Lower leg skin (tissue), 3 donors: ENCODE measurements around the gene RALGAPA1.

Experiments used
- POLR2A ChIP-seq, 2 donors: fragments of 450-650 bp; IDR thresholded peaks; one replicate each; pipeline ENCODE4 v1.6.1; 2016 to 2017; ENCODE audit warnings: antibody characterized with exemption in 2 of 2, mild to moderate bottlenecking in 1 of 2, moderate library complexity in 1 of 2
- TF ChIP-seq, protein P1 (sequence below), 3 donors: fragments of 450-650 bp; IDR thresholded peaks; one replicate each; pipeline ENCODE4 v1.5.1; 2016; ENCODE audit warnings: antibody characterized with exemption in 3 of 3, mild to moderate bottlenecking in 3 of 3, moderate library complexity in 2 of 3

DNA sequence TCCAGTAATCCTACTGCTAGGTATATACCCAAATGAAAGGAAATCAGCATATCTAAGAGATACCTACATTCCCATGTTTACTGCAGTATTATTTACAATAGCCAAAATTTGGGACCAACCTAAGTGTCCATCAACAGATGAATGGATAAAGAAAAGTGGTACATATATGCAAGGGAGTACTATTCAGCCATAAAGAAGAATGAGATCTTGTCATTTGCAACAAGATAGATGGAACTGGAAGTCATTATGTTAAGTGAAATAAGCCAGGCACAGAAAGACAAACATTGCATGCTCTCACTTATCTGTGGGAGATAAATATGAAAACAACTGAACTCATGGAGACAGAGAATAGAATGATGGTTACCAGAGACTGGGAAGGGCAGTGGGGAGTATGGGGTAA, 165.6 kb downstream of the RALGAPA1 start:
- TF ChIP-seq, protein P1, sequence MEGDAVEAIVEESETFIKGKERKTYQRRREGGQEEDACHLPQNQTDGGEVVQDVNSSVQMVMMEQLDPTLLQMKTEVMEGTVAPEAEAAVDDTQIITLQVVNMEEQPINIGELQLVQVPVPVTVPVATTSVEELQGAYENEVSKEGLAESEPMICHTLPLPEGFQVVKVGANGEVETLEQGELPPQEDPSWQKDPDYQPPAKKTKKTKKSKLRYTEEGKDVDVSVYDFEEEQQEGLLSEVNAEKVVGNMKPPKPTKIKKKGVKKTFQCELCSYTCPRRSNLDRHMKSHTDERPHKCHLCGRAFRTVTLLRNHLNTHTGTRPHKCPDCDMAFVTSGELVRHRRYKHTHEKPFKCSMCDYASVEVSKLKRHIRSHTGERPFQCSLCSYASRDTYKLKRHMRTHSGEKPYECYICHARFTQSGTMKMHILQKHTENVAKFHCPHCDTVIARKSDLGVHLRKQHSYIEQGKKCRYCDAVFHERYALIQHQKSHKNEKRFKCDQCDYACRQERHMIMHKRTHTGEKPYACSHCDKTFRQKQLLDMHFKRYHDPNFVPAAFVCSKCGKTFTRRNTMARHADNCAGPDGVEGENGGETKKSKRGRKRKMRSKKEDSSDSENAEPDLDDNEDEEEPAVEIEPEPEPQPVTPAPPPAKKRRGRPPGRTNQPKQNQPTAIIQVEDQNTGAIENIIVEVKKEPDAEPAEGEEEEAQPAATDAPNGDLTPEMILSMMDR (IDR thresholded peaks at IDR 0.05), result no peak
- TF ChIP-seq POLR2A (IDR thresholded peaks at IDR 0.05), result no peak
